Cardiac septum (tissue), 1 donor: ENCODE data around the gene TPRKB. TPM values are rescaled to one million over a fixed set of nuclear protein-coding genes. Genes with fewer than 3 reads are reported as not detected.
"Not testable (repeated sequence)": the region's sequence is repeated elsewhere in the genome, so short reads cannot be mapped to it uniquely, and the experiment has no call there.

Experiments
- DNase-seq: peaks from one replicate; pipeline ENCODE4 v3.0.0-alpha.2; 2020; ENCODE audit warnings: low spot score
- intact Hi-C: fragments of 100-400 bp; cut with DNase I; formaldehyde crosslinking; loops from one replicate; pipeline ENCODE4 v1.14.0; 2022
- total RNA-seq: library from RNA; stranded (reverse); fragmentation: NEBNext Ultra II Directional; extraction: Animal tissue kit (Norgen Biotek cat#: 25700); gene quantifications from one replicate; pipeline ENCODE4 v1.2.1, GENCODE V29; 2021
- donor health status: DM: no; HTN: no; CAD: no.

TPRKB gene
- total RNA-seq, 1 donor from 2014 or later, result 14.7 TPM

- intact Hi-C loops, result no loop called here
- no peak for DNase-seq
Observed at GRCh38 chr2:73746015-73746876, 9.1 kb upstream of the TPRKB start.

DNA sequence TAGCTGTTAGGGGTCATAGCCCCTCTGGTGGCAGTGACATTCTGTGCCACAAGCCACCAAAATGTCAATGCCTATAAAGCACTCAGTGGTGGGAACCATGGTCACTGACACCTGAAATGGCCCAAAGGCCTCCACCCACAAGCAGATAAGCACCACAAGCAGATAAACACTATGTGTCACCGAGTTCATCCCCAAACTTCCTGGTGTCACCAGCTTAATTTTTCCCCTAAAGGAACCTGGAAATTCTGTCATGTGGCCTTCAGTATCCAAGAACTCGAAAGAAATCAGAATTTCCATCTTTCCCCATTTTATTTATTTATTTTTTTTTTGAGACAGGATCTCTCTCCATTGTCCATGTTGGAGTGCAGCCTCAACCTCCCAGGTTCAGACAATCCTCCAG is 3.6 kb upstream of the TPRKB start:
- DNase-seq, result no peak
- intact Hi-C loops, result no loop called here

DNA sequence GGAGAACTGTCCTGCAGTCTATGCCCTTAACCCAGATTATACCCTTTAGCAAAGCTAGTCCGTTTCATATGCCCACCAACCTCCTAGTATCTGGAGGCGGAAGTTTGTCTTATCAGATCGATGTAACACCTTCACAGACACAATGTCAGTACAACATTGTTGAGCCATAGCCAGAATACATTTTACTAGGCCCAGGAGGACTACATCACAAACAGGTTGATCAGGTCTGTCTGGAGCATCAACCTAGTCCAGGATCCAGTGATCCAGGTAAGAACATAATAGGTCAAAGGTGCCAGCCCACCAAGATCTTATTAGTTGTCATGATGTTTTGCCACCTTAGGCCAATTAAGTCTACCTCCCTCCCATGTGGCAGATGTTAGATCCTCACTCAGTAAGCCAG is 2.0 kb upstream of the TPRKB start:
- intact Hi-C loops, result loop anchor here (5.0 kb wide), 1 partner anchor 718 kb away; the partner anchor contains the start of genes INO80B and WBP1
- no peak for DNase-seq

DNA sequence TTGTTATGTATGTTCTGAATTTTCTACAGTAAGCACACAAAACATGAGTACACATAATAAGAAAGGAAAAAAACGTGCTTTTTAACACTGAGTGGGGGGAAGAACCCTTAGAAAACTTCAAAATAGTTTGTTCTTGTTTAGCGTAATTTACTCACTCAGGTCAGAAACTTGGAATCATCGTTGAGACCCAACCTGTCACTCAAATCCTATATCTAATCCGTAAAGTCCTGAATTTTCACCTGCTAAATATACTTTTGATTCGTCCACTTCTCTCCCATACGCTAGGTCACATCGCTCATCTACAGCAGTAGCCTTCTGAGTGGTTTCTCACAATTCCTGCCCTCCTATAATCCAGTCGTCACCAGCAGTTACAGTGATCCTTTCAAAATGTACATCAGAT is 767 bp downstream of the TPRKB start:
- intact Hi-C loops, result loop anchor here (5.0 kb wide), 1 partner anchor 721 kb away; the partner anchor contains the start of genes INO80B and WBP1
- DNase-seq, result no peak

DNA sequence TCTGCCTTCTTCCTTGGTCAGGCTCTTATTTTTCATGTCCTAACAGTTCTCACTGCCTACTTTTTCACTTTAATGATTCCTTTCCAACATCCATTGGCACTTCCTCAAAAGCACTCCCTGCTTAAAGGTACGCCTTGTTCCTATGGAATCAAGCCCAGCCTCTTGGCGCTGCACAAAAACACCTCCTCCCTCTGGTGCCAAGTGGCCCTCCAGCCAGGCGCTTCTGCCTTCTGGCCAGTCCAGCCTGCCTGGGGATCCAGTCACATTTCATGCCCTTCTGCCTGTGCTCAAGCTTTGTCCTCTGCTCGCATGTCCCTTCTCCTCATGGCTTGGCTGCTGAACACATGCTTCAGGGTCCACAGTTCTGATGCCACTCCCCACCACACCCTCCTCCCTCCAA is 6.3 kb downstream of the TPRKB start:
- no peak for DNase-seq
- intact Hi-C loops, result no loop called here

DNA sequence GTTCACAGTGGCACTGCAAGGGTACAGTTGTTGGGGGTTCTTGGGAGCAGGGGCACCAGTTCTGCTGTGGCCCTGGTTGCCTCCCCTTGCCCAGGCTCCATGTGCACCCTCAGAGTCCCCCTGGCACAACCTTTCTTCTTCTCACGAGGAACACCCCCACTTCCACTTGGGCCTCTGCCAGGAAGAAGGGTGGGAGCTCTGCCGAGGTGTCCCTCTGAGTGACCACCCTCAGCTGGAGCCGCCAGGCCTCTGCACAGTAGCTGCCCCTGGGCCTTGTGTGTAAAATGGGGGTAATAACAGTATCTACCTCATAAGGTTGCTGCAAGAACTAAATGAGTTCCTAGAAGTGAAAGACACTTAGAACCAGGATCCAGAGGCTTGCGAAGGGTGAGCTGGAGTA is 8.4 kb downstream of the TPRKB start:
- intact Hi-C loops, result no loop called here
- DNase-seq, result no peak

DNA sequence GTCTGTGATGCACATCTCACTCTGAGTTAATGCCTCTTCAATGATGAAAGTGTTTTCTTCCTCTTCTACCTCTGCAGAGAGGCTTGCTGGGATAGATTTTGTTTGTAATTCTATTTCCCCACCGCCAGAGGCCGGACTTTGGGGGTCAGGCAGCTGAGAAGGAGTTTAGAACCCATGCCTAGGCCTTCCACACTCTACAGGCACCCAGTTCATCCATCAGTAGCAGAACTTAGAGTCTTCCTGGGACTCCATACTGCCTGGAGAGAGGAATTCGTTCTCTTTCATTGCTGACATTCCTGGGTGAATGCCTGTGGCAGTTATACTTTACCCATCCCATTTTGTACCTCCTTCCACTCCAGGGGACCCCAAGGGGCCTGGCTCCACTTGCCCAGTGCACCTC is 9.1 kb downstream of the TPRKB start:
- DNase-seq, result no peak

DNA sequence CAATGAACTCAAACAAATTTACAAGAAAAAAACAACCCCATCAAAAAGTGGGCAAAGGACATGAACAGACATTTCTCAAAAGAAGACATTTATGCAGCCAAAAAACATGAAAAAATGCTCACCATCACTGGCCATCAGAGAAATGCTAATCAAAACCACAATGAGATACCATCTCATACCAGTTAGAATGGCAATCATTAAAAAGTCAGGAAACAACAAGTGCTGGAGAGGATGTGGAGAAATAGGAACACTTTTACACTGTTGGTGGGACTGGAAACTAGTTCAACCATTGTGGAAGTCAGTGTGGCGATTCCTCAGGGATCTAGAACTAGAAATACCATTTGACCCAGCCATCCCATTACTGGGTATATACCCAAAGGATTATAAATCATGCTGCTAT is 10.5 kb downstream of the TPRKB start:
- intact Hi-C loops, DNase-seq: not testable (repeated sequence)

More for the DNA sequence above, 9.1 kb downstream of the TPRKB start:
- intact Hi-C loops, result no loop called here

DNA sequence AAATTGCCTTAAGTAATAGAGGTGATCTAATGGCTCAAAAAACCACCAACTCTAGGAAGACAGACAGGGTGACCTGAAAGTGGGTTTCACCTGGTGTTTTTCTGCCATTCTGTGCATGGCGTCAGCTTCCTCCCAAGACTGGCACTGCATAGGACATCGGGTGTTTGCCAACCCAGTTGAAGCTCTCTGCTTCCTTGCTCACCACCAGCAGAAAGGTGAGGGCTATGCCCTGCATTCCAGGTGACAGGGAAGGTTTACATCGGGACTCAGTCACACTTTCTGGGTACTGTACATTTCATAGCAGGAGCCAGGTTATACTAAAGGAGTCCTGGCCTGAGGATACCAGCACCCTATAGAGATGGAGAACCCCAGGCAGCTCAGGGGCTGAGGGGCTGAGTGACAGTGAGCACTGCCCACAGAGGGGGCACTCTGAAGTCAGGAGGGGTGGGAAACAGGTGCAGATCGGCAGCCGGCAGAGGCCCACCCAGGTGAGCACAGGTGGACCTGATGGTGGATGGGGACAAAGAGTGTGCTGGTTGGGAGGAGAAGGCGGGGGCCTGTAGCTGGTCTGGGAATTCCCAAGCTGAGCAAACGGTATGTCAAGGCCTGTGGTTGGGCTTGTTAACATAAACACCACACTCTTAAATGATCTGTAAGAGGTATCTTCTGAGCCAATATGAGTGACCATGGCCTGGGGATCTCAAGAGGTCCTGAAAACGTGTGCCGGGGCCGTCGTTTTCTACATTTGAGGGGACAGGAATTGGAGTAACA is 18.1 kb downstream of the TPRKB start:
- intact Hi-C loops, result no loop called here

GRCh38 chr2:73718421-73718820 is 18.7 kb downstream of the TPRKB start:
- intact Hi-C loops, result no loop called here
- DNase-seq, result no peak

More for the DNA sequence above, 18.1 kb downstream of the TPRKB start:
- DNase-seq, result no peak

GRCh38 chr2:73717695-73718094 is 19.4 kb downstream of the TPRKB start:
- DNase-seq, result not testable (repeated sequence)

GRCh38 chr2:73717251-73717606 is 19.9 kb downstream of the TPRKB start:
- intact Hi-C loops, result no loop called here
- no peak for DNase-seq

More at GRCh38 chr2:73717695-73718094, 19.4 kb downstream of the TPRKB start:
- intact Hi-C loops, result not testable (repeated sequence)

GRCh38 chr2:73716543-73717250 is 20.4 kb downstream of the TPRKB start:
- intact Hi-C loops, result no loop called here
- DNase-seq, result no peak

- intact Hi-C loops, result no loop called here
- DNase-seq, result no peak
Observed at GRCh38 chr2:73714091-73714490, 23.1 kb downstream of the TPRKB start.

DNA sequence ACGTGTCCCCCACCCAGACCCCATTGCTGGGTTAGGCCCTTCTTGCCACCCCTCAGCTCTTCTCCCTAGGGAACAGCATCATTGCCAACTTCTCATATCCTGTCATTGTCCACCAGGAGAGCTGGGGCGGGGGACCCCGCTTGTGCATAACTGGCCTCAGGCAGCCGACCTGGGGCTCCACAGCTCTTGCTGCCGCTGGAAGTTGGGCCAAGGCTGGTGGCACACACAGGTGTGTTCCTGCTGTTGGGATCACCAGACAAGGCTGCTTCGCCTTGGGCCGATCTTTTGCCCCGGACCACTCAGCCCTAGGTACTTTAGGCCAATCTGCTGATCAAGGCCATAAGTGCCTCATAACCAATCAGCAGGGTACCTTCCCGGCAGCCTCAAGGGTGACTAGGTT is 28.6 kb downstream of the TPRKB start:
- DNase-seq, result no peak
- intact Hi-C loops, result no loop called here

GRCh38 chr2:73707636-73708035 is 29.5 kb downstream of the TPRKB start:
- DNase-seq, result no peak
- intact Hi-C loops, result no loop called here

- DNase-seq, result no peak
- intact Hi-C loops, result no loop called here
Observed at GRCh38 chr2:73707058-73707457, 30.1 kb downstream of the TPRKB start.

- intact Hi-C loops, result no loop called here
- DNase-seq, result no peak
Observed at GRCh38 chr2:73705091-73705490, 32.1 kb downstream of the TPRKB start.

GRCh38 chr2:73704285-73704684 is 32.9 kb downstream of the TPRKB start:
- DNase-seq, result no peak
- intact Hi-C loops, result no loop called here

DNA sequence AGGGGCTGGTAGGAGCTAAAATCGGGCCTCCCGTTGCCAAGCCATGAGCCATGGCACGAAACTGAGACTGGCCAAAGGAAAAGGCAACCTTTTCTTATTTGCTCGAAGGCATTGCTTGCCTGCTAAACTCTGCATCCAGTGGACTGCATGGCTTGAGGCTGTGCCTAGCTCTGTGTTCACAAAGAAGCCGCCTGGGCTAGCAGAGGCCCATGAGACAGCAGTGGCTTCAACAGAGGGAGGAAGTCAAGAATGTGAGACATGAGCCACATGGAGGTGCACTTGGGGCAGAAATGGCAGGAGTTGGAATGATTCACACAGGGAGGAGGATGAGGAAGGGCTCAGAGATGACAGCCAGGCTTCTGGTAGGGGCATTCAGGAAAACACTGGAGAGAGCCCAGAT is 33.5 kb downstream of the TPRKB start:
- intact Hi-C loops, result no loop called here
- no peak for DNase-seq
